HepG2 (cell line): ENCODE results near the gene ARHGAP23. TPM values are rescaled to one million over a fixed set of nuclear protein-coding genes. Genes with fewer than 3 reads are reported as not detected.

Source experiments
- DMAP1 ChIP-seq: IDR thresholded peaks from 2 replicates; pipeline ENCODE4 v1.6.1; 2016
- GLI4 ChIP-seq: sonication (generic); formaldehyde crosslinking; IDR thresholded peaks from 2 replicates; pipeline ENCODE4 v1.5.1; 2020; ENCODE audit warnings: missing genetic modification reagents, mild to moderate bottlenecking, moderate library complexity, borderline replicate concordance
- GTF3A ChIP-seq: sonication (generic); formaldehyde crosslinking; conservative IDR thresholded peaks from 2 replicates; pipeline ENCODE4 v1.4.0; 2020; ENCODE audit warnings: mild to moderate bottlenecking, missing genetic modification reagents
- HNRNPLL ChIP-seq: fragments of 200-400 bp; formaldehyde crosslinking; IDR thresholded peaks from 2 replicates; pipeline ENCODE4 v1.6.1; 2017; ENCODE audit warnings: mild to moderate bottlenecking, low read depth, low read length; ENCODE audit not compliant: poor library complexity, severe bottlenecking
- KDM4B ChIP-seq: sonication (generic); formaldehyde crosslinking; IDR thresholded peaks from 2 replicates; pipeline ENCODE4 v1.4.0; 2020; ENCODE audit warnings: missing genetic modification reagents
- MYC ChIP-seq: sonication (generic); formaldehyde crosslinking; IDR thresholded peaks from 2 replicates; pipeline ENCODE4 v1.9.0; 2021; ENCODE audit warnings: missing genetic modification reagents, borderline replicate concordance
- NFATC3 ChIP-seq: sonication (generic); formaldehyde crosslinking; IDR thresholded peaks from 2 replicates; pipeline ENCODE4 v1.5.1; 2020; ENCODE audit warnings: mild to moderate bottlenecking, missing genetic modification reagents
- NFKB2 ChIP-seq: sonication (generic); formaldehyde crosslinking; IDR thresholded peaks from 2 replicates; pipeline ENCODE4 v1.4.0; 2020; ENCODE audit warnings: missing genetic modification reagents, borderline replicate concordance
- RBFOX2 ChIP-seq: fragments of 200-400 bp; formaldehyde crosslinking; IDR thresholded peaks from 2 replicates; pipeline ENCODE4 v1.6.1; 2017; ENCODE audit warnings: low read depth, mild to moderate bottlenecking, low read length
- RNF2 ChIP-seq: fragments of 450-650 bp; conservative IDR thresholded peaks from 2 replicates; pipeline ENCODE4 v1.6.1; 2016; ENCODE audit warnings: low read depth
- SRY ChIP-seq: sonication (generic); formaldehyde crosslinking; IDR thresholded peaks from 2 replicates; pipeline ENCODE4 v1.8.0; 2022; ENCODE audit warnings: mild to moderate bottlenecking, missing genetic modification reagents
- WIZ ChIP-seq: sonication (generic); formaldehyde crosslinking; IDR thresholded peaks from 2 replicates; pipeline ENCODE4 v1.5.1; 2020; ENCODE audit warnings: mild to moderate bottlenecking, missing genetic modification reagents
- XRCC5 ChIP-seq: fragments of 200-400 bp; formaldehyde crosslinking; optimal IDR thresholded peaks from 2 replicates; pipeline ENCODE3; 2017; ENCODE audit warnings: mild to moderate bottlenecking, low read length
- ZNF253 ChIP-seq: sonication (generic); formaldehyde crosslinking; IDR thresholded peaks from 2 replicates; pipeline ENCODE4 v1.8.0; 2022; ENCODE audit warnings: mild to moderate bottlenecking, missing genetic modification reagents, borderline replicate concordance
- ZNF44 ChIP-seq: sonication (generic); formaldehyde crosslinking; IDR thresholded peaks from 2 replicates; pipeline ENCODE4 v1.5.1; 2020; ENCODE audit warnings: mild to moderate bottlenecking, missing genetic modification reagents
- ZNF550 ChIP-seq: sonication (generic); formaldehyde crosslinking; IDR thresholded peaks from 2 replicates; pipeline ENCODE4 v1.4.0; 2020; ENCODE audit warnings: mild to moderate bottlenecking, missing genetic modification reagents, borderline replicate concordance
- ZNF614 ChIP-seq: IDR thresholded peaks from 2 replicates; pipeline ENCODE4 v1.6.1; 2018; ENCODE audit warnings: missing biosample characterization, missing genetic modification reagents, inconsistent platforms, borderline replicate concordance
- ZNF780A ChIP-seq: sonication (generic); formaldehyde crosslinking; IDR thresholded peaks from 2 replicates; pipeline ENCODE4 v1.8.0; 2022; ENCODE audit warnings: mild to moderate bottlenecking, missing genetic modification reagents, moderate library complexity
- ZNF883 ChIP-seq: sonication (generic); formaldehyde crosslinking; IDR thresholded peaks from 2 replicates; pipeline ENCODE4 v1.5.1; 2020; ENCODE audit warnings: mild to moderate bottlenecking, missing genetic modification reagents; ENCODE audit errors: not compliant biosample characterization
- polyA plus RNA-seq, 8 experiments: library from polyadenylated mRNA; depleted of rRNA in 3 of 8; stranded (reverse) in 7 of 8; unstranded in 1 of 8; fragments of >200 nt; fragmentation: Illumina TruSeq in 4 of 8; extraction: Trizol in 4 of 8; gene quantifications; 2 replicates each; pipeline versions ENCODE4 v1.2.1 to v1.2.3, GENCODE V29; 2011 to 2016; ENCODE audit warnings: low read depth in 4 of 8, missing spikeins in 1 of 8, mixed read lengths in 1 of 8; ENCODE audit not compliant: insufficient read depth in 1 of 8
- total RNA-seq, 5 experiments: library from RNA; depleted of rRNA; stranded (reverse); fragments of >200 nt; fragmentation: Illumina TruSeq; extraction: Trizol; gene quantifications; 2 replicates each; pipeline ENCODE4 v1.2.3, GENCODE V29; 2016; ENCODE audit warnings: low read depth in 1 of 5
- TF ChIP-seq, protein P1 (sequence below): sonication (generic); formaldehyde crosslinking; IDR thresholded peaks from 2 replicates; pipeline ENCODE4 v1.5.0; 2020; ENCODE audit warnings: missing genetic modification reagents
- TF ChIP-seq, protein P2 (sequence below): sonication (generic); formaldehyde crosslinking; IDR thresholded peaks from 2 replicates; pipeline ENCODE4 v1.5.0; 2020; ENCODE audit warnings: mild to moderate bottlenecking, missing genetic modification reagents
- TF ChIP-seq, protein P3 (sequence below): sonication (generic); formaldehyde crosslinking; conservative IDR thresholded peaks from 2 replicates; pipeline ENCODE4 v1.4.0; 2020; ENCODE audit warnings: missing genetic modification reagents
- TF ChIP-seq, protein P4 (sequence below): sonication (generic); formaldehyde crosslinking; conservative IDR thresholded peaks from 2 replicates; pipeline ENCODE4 v1.4.0; 2020; ENCODE audit warnings: missing genetic modification reagents
- TF ChIP-seq, protein P5 (sequence below): IDR thresholded peaks from 2 replicates; pipeline ENCODE4 v1.6.1; 2012; ENCODE audit warnings: inconsistent platforms

The ARHGAP23 gene
- total and polyA plus RNA-seq, 2 of the 13 experiments (the other 11 are each of a cell fraction or from before 2014, with no cell fraction given), result 0.03 TPM; not detected in 1

DNA sequence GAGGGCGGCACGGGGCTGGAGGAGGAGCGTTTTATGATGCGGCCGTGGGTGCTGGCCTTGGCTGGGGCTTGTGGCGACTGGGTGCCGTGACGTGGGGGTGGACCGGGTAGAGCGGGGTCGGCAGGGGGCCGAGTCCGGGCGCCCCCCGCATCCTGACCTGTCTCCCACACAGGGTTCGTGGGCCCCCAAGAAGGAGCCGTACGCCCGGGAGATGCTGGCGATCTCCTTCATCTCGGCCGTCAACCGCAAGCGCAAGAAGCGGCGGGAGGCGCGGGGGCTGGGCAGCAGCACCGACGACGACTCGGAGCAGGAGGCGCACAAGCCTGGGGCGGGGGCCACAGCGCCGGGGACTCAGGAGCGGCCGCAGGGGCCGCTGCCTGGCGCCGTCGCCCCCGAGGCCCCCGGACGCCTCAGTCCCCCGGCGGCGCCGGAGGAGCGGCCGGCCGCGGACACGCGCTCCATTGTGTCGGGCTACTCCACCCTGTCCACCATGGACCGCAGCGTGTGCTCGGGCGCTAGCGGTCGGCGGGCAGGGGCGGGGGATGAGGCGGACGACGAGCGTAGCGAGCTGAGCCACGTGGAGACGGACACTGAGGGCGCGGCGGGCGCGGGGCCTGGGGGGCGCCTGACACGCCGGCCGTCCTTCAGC, 81.6 kb downstream of the ARHGAP23 start (continued):
- TF ChIP-seq GLI4 (CRISPR knock-in tag), result 0 out of 2 replicates have a peak, but pooled peaks have one; percentile 65
- no peak for TF ChIP-seq NFKB2 (CRISPR knock-in tag)
- peak; percentile 35 for TF ChIP-seq HNRNPLL
- TF ChIP-seq, protein P1, sequence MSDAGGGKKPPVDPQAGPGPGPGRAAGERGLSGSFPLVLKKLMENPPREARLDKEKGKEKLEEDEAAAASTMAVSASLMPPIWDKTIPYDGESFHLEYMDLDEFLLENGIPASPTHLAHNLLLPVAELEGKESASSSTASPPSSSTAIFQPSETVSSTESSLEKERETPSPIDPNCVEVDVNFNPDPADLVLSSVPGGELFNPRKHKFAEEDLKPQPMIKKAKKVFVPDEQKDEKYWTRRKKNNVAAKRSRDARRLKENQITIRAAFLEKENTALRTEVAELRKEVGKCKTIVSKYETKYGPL, result no peak
- TF ChIP-seq ZNF253 (CRISPR knock-in tag), result 0 out of 2 replicates have a peak, but pooled peaks have one; percentile 52
- TF ChIP-seq GTF3A (CRISPR knock-in tag), result no peak
- TF ChIP-seq ZNF44, result no peak
- TF ChIP-seq, protein P2, sequence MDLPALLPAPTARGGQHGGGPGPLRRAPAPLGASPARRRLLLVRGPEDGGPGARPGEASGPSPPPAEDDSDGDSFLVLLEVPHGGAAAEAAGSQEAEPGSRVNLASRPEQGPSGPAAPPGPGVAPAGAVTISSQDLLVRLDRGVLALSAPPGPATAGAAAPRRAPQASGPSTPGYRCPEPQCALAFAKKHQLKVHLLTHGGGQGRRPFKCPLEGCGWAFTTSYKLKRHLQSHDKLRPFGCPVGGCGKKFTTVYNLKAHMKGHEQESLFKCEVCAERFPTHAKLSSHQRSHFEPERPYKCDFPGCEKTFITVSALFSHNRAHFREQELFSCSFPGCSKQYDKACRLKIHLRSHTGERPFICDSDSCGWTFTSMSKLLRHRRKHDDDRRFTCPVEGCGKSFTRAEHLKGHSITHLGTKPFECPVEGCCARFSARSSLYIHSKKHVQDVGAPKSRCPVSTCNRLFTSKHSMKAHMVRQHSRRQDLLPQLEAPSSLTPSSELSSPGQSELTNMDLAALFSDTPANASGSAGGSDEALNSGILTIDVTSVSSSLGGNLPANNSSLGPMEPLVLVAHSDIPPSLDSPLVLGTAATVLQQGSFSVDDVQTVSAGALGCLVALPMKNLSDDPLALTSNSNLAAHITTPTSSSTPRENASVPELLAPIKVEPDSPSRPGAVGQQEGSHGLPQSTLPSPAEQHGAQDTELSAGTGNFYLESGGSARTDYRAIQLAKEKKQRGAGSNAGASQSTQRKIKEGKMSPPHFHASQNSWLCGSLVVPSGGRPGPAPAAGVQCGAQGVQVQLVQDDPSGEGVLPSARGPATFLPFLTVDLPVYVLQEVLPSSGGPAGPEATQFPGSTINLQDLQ (CRISPR knock-in tag), result 0 out of 2 replicates have a peak, but pooled peaks have one; percentile 11
- TF ChIP-seq, protein P3, sequence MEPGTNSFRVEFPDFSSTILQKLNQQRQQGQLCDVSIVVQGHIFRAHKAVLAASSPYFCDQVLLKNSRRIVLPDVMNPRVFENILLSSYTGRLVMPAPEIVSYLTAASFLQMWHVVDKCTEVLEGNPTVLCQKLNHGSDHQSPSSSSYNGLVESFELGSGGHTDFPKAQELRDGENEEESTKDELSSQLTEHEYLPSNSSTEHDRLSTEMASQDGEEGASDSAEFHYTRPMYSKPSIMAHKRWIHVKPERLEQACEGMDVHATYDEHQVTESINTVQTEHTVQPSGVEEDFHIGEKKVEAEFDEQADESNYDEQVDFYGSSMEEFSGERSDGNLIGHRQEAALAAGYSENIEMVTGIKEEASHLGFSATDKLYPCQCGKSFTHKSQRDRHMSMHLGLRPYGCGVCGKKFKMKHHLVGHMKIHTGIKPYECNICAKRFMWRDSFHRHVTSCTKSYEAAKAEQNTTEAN (CRISPR knock-in tag), result no peak
- TF ChIP-seq ZNF614 (CRISPR knock-in tag), result peak; percentile 11; the same call in 1 of the 2 replicates
- no peak for TF ChIP-seq XRCC5
- TF ChIP-seq, protein P4, sequence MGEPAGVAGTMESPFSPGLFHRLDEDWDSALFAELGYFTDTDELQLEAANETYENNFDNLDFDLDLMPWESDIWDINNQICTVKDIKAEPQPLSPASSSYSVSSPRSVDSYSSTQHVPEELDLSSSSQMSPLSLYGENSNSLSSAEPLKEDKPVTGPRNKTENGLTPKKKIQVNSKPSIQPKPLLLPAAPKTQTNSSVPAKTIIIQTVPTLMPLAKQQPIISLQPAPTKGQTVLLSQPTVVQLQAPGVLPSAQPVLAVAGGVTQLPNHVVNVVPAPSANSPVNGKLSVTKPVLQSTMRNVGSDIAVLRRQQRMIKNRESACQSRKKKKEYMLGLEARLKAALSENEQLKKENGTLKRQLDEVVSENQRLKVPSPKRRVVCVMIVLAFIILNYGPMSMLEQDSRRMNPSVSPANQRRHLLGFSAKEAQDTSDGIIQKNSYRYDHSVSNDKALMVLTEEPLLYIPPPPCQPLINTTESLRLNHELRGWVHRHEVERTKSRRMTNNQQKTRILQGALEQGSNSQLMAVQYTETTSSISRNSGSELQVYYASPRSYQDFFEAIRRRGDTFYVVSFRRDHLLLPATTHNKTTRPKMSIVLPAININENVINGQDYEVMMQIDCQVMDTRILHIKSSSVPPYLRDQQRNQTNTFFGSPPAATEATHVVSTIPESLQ (CRISPR knock-in tag), result no peak
- no peak for TF ChIP-seq KDM4B
- peak; percentile 42; the same call in 1 of the 2 replicates for TF ChIP-seq RNF2
- no peak for TF ChIP-seq DMAP1 (CRISPR knock-in tag)
- no peak for TF ChIP-seq ZNF550 (CRISPR knock-in tag)
- TF ChIP-seq SRY (CRISPR knock-in tag), result peak; percentile 24; the same call in 1 of the 2 replicates
- TF ChIP-seq RBFOX2, result 0 out of 2 replicates have a peak, but pooled peaks have one; percentile 44
- TF ChIP-seq ZNF780A (CRISPR knock-in tag), result 0 out of 2 replicates have a peak, but pooled peaks have one; percentile 30
- 0 out of 2 replicates have a peak, but pooled peaks have one; percentile 22 for TF ChIP-seq MYC (CRISPR knock-in tag)
- peak; percentile 67 for TF ChIP-seq ZNF883 (CRISPR knock-in tag)
- no peak for TF ChIP-seq WIZ (CRISPR knock-in tag)
- TF ChIP-seq, protein P5, sequence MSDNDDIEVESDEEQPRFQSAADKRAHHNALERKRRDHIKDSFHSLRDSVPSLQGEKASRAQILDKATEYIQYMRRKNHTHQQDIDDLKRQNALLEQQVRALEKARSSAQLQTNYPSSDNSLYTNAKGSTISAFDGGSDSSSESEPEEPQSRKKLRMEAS, result peak; percentile 75
- no peak for TF ChIP-seq NFATC3
